NCI-H345 treated with DMSO at 0.1 percent for 48 hours (cell line): ENCODE results near the gene QSOX1.
"Not testable (repeated sequence)": the region's sequence is repeated elsewhere in the genome, so short reads cannot be mapped to it uniquely, and the experiment has no call there.

Experiments used
- DNase-seq: peaks from one replicate; lab custom pipeline; 2025; ENCODE audit not compliant: unreplicated experiment; lab: John Stamatoyannopoulos, UW

Gene QSOX1, protein sequence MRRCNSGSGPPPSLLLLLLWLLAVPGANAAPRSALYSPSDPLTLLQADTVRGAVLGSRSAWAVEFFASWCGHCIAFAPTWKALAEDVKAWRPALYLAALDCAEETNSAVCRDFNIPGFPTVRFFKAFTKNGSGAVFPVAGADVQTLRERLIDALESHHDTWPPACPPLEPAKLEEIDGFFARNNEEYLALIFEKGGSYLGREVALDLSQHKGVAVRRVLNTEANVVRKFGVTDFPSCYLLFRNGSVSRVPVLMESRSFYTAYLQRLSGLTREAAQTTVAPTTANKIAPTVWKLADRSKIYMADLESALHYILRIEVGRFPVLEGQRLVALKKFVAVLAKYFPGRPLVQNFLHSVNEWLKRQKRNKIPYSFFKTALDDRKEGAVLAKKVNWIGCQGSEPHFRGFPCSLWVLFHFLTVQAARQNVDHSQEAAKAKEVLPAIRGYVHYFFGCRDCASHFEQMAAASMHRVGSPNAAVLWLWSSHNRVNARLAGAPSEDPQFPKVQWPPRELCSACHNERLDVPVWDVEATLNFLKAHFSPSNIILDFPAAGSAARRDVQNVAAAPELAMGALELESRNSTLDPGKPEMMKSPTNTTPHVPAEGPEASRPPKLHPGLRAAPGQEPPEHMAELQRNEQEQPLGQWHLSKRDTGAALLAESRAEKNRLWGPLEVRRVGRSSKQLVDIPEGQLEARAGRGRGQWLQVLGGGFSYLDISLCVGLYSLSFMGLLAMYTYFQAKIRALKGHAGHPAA

DNA sequence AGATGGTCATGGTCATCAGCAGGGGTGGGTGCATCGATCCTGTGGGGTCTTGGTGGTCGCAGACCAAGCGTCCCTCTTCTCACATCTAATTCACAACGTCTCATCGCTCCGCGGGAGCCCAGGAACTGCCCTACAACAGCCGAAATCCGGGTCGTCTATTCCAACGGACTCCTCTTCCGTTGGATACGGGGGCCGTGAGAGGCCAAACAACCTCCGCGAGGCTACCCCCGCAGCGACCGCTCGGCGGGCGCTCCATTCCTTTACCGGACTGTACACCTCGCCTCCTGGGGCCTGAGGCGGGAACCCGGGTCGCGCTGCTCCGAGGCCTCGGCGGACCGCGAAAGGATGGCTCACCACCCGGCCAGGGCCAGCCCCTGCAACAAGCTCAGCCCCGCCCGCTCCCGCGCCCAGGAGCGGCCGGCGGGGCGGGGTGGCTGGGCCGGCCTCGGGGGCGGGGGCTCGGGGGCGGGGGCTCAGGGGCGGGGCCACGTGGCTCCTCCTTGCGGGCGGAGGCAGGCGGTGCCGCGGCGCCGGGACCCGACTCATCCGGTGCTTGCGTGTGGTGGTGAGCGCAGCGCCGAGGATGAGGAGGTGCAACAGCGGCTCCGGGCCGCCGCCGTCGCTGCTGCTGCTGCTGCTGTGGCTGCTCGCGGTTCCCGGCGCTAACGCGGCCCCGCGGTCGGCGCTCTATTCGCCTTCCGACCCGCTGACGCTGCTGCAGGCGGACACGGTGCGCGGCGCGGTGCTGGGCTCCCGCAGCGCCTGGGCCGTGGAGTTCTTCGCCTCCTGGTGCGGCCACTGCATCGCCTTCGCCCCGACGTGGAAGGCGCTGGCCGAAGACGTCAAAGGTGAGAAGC lies at the start of gene QSOX1:
Gene QSOX1 (plus strand): TSS at position 545 of the 857 bp plus-strand sequence. CDS start 39 bp downstream, at position 584.
- peak; percentile 67 for DNase-seq

DNA sequence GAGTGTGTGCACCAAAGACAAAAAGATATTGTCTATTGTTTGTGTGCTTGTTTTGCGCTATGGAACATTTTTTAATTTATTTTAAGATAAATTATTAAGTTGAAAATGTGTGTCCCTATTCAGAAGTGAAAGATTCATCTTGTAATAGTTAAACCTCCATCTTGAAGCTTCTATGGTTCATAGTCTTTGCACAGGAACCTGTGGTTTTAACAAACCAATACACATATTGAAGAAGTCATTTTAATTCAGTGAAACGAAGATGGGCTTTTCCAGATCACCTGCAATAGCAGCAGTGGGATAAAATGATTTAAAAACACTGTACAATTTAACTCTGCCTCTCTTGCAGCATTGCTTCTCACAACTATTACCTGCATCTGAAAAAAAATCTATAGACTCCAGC lies 42.6 kb upstream of the QSOX1 start:
- DNase-seq: no peak

DNA sequence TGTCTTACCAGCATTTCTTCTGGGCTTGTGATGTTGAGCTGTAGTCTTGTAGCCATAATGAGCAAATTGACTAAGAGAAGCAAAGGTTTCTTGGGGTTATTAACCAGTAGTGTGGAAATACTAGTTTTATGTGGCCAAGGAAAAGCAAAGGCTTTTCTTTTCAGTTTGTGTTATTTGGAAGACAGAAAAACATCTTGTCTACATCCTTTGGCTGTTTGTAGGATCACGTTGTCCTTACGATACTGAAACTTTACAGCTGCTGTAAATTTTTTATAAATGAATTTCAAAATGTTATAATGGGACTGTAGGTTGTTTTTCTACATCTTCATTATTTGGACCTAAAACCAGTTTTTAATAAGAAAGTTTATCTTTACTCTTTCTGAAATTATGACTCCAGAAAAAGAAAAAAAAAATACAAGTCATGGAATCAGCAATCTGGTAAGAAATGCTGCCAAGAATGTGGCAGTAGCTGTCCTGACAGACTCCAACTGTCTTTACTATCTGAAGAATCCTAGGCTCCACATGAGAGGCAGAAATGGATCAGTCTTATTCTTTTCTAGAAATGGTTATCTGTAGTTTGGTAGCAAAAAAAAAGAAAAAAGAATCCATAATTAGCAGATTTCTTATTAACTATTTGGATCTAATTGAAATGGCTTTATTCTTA lies 41.6 kb upstream of the QSOX1 start:
- DNase-seq: no peak

DNA sequence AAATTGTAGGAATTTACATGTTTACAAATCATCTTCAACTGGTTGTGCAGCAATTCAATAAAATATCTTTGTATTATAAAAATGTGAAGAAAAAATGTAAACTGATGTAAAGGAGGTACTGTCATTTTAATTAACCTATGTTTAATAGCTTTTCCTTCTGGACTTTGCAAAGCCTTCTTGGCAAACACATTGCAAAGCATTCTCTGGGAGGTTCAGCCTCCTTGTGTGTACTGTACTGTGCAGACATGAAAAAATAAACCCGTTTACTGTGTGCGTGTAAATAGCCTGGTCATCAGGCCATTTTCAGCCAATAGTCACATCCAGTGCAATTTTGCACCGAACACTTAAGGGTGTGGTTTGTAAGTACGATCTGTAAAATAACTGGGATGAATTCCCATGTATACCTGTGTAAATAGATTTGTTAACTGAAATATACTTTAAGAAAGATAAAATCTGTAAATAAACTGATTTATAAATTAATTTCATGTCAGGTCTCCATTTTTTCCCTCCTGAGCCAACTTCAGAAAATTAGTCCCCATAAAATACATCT lies 40.2 kb upstream of the QSOX1 start:
- DNase-seq: no peak

DNA sequence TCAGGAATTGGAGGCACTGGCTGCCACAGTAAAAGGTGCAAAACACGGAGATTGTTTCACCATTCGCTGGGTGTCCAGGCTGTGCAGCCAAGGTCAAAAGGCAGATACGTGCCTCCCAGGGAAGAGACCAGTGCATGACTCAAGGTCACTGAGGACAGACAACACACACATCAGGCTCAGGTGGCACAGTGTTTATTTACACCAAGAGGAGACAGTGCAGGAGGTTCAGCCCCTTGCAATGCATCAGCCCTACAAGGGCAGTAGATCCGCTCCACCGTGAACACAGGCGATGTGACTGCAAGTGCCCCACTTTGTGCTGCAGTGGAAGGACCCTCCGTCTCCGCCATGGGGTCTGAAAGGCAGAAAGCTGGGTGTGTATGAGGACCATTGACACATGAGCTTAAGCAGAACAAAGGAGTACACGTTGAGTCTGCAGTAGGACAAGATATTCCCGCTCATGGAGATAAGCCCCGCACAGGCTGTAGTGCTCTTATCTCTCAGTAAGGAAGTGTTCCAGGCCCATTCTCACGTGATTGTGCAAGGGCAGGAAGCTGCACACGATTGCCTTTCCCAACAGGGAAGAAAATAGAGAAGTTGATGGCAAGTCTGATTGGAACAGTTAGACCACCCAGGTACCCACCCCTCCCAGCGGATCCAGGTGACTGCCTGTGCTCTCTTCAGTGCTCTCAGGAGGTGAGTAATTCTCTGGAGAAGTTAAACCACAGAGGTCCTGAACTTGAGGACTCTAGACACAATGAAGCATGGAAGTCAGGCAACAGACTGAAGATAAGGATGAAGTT lies 37.5 kb upstream of the QSOX1 start:
- DNase-seq: no peak

DNA sequence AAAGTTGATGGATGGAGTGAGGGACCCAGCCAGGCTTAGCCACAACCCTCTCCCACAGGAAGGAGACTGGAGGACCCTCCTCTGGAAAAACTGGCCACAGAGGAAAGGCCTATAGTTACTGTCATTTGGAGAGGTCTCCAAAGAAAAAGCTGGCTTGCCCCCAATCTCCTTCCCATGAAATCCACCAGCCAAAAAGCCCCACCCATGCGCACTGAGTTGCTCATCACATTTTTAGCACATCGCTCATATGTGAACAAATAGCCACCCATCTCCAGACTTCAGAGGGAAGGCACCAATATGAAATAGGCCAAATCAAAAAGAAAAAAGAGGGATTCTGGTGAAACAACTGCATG lies 36.9 kb upstream of the QSOX1 start:
- no peak for DNase-seq

DNA sequence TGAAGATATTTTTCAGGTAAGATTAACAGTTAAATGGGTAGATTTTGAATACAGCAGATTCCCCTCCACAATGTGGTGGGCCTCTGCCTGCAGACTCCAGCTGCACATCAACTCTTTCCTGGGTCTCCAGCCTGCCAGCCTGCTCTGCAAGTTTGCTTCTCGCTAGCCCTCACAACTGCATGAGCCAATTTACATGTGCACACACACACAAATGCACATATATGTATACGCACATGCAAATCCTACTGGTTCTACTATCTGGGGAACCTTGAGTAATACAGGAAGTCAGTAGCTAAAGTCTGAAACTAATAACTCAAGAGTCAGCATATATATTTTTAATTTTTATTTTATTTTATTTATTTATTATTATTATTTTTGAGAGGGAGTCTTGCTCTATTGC lies 34.8 kb upstream of the QSOX1 start:
- DNase-seq: no peak

DNA sequence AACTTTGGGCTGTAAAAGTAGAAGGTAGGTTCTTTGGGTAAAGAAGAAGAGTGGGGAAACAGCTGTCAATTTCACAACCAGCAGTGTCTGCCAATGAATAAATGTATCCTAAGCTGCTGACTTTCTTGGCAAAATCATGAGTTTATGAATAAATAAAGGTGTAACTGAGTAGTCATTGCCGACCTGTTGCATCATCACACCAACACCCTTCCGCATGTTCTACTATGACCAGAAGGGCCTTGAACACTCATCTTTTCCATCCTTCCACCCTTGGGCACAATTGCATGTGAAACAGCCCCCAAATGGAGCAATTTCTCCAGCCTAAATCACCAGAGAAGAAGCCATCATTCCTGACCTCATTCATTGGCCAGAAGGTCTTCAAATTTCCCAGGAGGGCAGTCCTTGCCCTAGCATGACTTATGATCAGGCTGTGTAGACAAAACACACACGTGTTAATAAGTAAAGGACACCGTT lies 31.2 kb upstream of the QSOX1 start:
- no peak for DNase-seq

DNA sequence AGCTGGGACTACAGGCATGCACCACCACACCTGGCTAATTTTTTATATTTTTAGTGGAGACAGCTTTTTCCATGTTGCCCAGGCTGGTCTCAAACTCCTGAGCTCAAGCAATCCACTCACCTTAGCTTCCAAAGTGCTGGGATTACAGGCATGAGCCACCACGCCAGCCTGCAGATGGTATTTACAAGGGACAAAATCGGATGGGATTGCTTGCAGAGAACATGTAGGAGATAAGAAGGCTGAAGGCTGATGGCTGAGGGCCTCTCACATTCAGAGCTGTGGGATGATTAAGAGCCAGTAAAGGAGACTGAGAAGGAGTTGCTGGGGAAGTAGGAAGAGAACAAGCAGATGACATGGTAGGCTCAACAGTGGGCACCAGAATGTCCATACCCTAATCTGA lies 24.0 kb upstream of the QSOX1 start:
- no peak for DNase-seq

DNA sequence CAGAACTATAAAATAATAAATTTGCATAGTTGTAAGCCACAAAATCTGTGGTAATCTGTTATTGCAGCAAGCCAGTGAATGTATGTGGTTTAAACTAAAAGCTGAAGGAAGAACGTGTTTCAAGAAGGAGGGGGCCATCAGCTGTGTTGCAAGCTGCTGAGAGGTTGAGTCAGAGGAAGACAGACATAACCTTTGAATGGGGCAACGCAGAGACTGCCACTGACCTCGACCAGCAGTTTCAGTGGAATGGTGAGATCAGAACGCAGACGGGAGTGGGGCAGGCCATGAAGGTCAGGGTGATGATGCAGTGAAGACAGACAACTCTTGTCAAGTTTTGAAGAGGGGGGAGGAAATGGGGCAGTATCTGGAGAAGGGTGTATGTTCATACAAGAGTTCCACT lies 23.2 kb upstream of the QSOX1 start:
- DNase-seq: no peak

DNA sequence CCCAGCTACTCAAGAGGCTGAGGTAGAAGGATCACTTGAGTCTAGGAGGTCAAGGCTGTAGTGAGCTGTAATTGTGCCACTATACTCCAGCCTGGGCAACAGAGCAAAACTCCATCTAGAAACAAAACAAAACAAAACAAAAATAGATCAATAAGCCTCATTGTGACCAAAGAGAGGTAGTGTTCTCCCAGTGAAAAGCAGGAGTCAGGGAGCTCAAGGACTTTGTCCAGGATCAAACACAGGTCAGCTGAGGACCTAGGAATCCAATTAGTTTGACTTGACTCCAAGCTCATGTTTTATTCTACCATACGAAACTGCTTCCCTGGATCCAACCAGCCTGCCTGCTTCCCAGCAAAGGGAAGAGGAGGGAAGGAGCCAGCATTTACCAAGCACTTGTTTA lies 21.5 kb upstream of the QSOX1 start:
- DNase-seq: no peak

DNA sequence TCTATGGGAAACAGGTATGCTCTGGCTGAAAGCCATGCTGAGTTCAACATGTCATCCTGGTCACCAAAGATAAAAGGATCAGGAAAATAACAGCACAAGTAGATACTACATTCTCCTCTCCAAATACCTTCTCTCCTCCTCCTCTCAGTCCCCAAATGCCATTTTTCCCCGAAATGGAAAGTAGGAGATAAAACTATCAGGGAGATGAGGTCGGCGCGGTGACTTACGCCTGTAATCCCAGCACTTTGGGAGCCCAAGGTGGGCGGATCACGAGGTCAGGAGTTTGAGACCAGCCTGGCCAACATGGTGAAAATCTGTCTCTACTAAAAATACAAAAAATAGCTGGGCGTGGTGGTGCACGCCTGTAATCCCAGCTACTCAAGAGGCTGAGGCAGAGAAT lies 21.0 kb upstream of the QSOX1 start:
- DNase-seq: not testable (repeated sequence)

DNA sequence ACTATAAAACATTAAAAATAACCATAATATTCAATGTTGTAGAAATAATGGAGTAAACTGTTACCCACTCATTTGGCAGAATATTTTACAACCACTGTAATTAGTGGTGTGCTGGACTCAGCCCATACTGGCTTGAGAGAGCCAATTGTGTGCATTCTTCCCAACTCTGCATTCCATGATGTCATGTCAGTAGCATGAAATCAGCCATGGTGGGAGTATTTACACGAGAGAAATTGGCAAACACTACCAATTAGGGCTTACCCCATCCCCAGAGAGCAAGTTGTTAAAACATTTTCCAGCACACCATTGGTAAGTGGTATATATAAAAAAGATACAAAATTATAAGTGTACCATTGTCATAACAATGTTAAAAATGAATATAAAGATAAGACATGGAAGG lies 19.1 kb upstream of the QSOX1 start:
- DNase-seq: no peak

DNA sequence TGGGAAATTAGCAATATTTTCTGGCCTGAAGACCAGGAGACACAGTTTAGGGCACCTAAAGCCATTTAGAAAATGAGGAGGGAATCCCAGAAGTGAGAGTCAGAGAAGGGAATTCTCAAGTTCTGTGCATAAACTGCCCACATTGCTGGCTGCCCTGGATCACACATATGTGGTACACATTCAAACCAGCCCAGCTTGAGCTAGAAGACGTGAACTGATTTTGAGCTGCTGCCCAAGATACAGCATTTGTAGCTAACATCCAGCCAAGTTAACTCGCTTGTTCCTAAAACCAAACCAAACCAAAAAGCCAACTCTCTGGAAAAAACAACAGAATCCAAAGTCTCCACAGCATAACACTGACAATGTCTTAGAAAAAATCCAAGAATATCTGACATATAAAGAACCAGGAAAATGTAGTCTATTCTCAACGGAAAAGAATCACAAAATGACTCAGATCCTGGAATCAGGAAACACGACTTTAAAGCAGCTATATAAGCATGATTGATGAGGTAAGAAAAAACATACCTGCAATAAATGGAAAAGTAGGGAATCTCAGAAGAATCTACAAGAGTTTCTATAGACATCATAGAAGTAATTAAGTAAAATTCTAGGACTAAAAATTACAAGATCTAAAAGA lies 18.2 kb upstream of the QSOX1 start:
- no peak for DNase-seq

DNA sequence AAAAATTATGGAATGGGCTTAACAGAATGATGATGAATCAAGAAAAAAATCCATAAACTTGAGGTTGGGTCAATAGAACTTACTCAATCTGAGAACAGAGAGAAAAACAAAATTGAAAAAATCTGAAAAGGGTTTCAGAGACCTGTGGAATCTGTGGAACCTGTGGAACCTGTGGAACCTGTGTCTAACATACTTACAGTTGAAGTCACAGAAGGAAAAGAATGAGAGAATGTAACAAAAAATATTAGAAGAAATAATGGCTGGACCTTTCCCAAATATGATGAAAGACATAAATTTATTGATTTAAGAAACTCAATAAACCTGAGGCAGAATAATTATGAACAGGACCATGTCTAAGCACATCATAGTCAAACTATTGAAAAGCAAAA lies 17.7 kb upstream of the QSOX1 start:
- DNase-seq: no peak

DNA sequence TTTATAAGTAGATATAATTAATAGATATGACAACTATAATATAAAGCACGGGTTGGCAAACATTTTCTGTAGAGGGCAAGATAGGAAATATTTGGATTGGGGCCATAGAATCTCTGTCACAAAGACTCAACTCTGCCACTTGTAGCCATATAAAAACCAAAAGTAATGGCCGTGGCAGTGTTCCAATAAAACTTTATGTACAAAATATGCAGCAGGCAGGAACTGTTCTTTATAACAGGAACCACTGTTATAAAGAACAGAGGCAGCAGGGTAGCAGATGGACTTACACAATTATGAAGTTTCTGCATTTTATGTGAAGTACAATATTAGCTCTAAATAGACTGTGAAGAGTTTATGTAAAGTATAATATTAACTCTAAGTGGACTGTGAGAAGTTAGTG lies 16.9 kb upstream of the QSOX1 start:
- no peak for DNase-seq

DNA sequence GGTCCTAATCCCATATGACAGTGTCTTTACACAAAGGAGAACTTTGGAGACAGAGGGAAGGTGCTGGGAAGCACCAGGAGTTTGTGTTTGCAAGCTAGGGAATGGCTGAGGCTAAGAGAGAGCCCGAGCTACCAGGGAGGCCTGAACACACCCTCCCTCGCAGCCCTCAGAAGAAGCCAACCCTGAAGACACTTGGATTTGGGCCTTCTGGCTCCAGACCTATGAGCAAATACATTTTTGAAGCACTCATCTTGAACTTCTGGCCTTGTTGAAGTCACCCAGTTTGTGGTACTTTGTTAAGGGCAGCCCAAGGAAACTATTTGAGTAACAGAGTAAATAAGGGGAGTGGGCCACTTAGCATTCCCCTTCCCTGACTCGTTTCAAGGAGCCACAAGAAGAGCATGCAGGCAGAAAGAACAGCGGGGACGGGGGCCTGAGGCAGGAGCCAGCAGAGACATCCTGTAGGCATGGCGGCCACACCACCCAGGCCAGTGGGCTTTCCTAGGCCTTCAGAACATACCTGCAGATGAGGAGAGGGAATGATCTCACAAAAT lies 13.2 kb upstream of the QSOX1 start:
- DNase-seq: no peak

DNA sequence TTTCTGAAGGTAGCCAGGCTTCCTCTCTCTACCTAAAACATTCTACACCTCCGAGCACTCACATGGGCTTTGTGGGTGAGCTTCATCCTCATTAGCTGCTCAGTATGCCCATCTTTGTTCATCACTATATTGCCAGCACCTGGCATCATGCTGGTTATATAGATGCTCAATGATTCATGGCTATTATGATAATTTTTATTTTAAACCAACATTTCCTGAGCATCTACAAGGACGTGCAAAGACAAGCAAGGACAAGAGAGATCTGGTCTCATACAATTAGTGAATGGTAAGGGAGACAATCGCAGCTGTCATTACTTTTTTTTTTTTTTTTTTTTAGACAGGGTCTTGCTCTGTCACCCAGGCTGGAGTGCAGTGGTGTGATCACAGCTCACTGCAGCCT lies 11.3 kb upstream of the QSOX1 start:
- no peak for DNase-seq
